ENCODE measurements around the gene ZNRF3. TPM values are rescaled to one million over a fixed set of nuclear protein-coding genes. Genes with fewer than 3 reads are reported as not detected.

ZNRF3 gene
- total RNA-seq, 1 donor from 2014 or later = 18.5 TPM

DNA sequence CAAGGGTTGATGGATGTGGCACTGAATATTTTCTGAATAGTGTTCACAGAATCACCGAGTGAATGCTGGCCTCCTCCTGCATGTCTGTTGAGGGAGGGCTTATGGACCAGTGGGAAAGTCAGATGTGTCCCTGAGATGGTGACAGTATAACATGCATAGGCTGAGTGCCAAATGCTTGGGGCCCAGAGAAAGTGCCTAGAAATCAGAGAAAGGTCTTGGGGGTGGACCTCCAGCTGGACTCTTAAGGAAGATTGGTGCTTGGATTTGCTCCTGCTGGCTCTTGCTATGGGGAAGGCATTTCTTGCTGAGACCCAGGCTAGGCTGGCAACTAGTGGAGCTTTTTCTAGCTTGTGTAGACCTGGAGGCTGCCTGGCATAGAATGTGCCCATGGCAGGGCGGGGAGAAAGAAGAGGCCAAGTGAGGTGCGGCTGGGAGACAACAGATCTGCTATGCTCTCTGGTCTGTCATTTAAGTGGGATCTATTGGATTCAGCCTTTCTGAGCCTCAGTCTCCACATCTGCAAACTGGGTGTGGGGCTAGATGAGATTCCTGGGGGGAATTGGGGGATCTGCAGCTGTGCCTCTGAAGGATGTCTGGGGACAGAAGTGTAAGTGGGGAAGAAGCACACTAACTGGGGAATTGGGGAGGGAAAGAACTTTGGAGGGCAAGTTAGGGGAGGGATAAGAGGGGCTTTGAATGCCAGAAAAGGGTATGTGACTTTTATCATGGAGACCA, 27.4 kb downstream of the ZNRF3 start:
- H3K9me3 Mint-ChIP-seq = no peaks in the 10 kb centered on the region
- no peaks in the 10 kb centered on the region for H3K36me3 Mint-ChIP-seq (ENCODE audit: low read depth)
- TF ChIP-seq CTCF (conservative IDR thresholded peaks at IDR 0.05) = no peak
- peaks cover 58% of the 10 kb centered on the region for H3K4me1 Mint-ChIP-seq
- H3K27me3 Mint-ChIP-seq (ENCODE audit: low read depth) = no peaks in the 10 kb centered on the region
- H3K4me3 Mint-ChIP-seq = no peak overlapping the region
- no peak for DNase-seq (ENCODE audit: low read depth, low spot score)
- peak overlapping the region; percentile 87 for H3K27ac Mint-ChIP-seq (ENCODE audit: unreplicated experiment)

DNA sequence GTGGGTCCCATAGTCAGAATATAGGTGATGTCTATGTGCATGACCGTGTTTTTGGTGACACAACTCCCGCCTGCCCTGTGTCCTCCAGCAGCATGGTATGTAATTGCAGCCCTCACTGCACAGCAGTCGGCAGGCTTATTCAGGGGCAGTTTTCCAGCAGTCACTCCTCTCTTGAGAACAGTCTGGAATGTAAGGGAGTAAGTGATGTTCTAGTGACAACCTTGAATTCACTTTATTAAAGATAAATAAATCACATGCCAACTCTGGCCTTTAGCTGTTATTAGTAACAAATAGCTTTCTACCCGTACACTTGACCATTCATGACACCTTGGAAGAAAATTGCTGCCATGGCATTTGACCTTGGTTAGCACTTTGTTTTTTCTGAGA, 27.9 kb downstream of the ZNRF3 start:
- Mint-ChIP-seq H3K4me3 (no peak overlapping the region), H3K9me3 (no peaks in the 10 kb centered on the region), H3K27me3 (ENCODE audit: low read depth) (no peaks in the 10 kb centered on the region), H3K27ac (ENCODE audit: unreplicated experiment) (peak overlapping the region; percentile 67), H3K36me3 (ENCODE audit: low read depth) (no peaks in the 10 kb centered on the region), H3K4me1 (peaks cover 60% of the 10 kb centered on the region)
- no peak for DNase-seq (ENCODE audit: low read depth, low spot score)
- no peak for TF ChIP-seq CTCF (conservative IDR thresholded peaks at IDR 0.05)

GRCh38 chr22:28911777-28912669, 28.7 kb downstream of the ZNRF3 start:
- peaks cover 63% of the 10 kb centered on the region for H3K4me1 Mint-ChIP-seq
- no peak for TF ChIP-seq CTCF (conservative IDR thresholded peaks at IDR 0.05)
- no peaks in the 10 kb centered on the region for H3K27me3 Mint-ChIP-seq (ENCODE audit: low read depth)
- H3K4me3 Mint-ChIP-seq = no peak overlapping the region
- H3K27ac Mint-ChIP-seq (ENCODE audit: unreplicated experiment) = peak overlapping the region; percentile 67
- no peak for DNase-seq (ENCODE audit: low read depth, low spot score)
- H3K36me3 Mint-ChIP-seq (ENCODE audit: low read depth) = no peaks in the 10 kb centered on the region
- no peaks in the 10 kb centered on the region for H3K9me3 Mint-ChIP-seq

GRCh38 chr22:28914201-28914600, 30.8 kb downstream of the ZNRF3 start:
- Mint-ChIP-seq H3K4me3 (peak overlapping the region; percentile 44), H3K36me3 (ENCODE audit: low read depth) (no peaks in the 10 kb centered on the region), H3K9me3 (no peaks in the 10 kb centered on the region), H3K27ac (ENCODE audit: unreplicated experiment) (no peak overlapping the region), H3K27me3 (ENCODE audit: low read depth) (no peaks in the 10 kb centered on the region), H3K4me1 (peaks cover 66% of the 10 kb centered on the region)
- no peak for DNase-seq (ENCODE audit: low read depth, low spot score)
- TF ChIP-seq CTCF (conservative IDR thresholded peaks at IDR 0.05) = no peak

DNA sequence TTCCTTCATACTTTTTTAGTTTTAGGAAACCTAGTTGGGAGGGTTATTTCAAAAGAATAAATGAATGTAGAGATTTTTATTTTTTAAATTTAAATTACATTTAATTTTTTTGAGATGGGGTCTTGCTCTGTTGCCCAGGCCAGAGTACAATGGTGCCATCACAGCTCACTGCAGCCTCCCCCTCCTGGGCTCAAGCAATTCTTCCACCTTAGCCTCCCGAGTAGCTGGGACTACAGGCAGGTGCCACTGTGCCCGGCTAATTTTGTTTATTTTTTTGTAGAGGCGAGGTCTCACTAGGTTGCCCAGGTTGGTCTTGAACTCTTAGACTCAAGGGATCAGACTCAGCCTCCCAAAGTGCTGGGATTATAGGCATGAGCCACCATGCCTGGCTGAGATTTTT, 32.6 kb downstream of the ZNRF3 start:
- Mint-ChIP-seq H3K36me3 (ENCODE audit: low read depth) (no peaks in the 10 kb centered on the region), H3K9me3 (no peaks in the 10 kb centered on the region), H3K4me1 (peaks cover 63% of the 10 kb centered on the region), H3K4me3 (no peak overlapping the region), H3K27me3 (ENCODE audit: low read depth) (no peaks in the 10 kb centered on the region), H3K27ac (ENCODE audit: unreplicated experiment) (peak overlapping the region; percentile 24)
- no peak for DNase-seq (ENCODE audit: low read depth, low spot score)
- TF ChIP-seq CTCF (conservative IDR thresholded peaks at IDR 0.05) = no peak

All from neural crest cell (in vitro differentiated cells).